GM12892 (cell line): ENCODE measurements around the gene ARID1B.

Experiments used
- POLR2A ChIP-seq: IDR thresholded peaks from 2 replicates; pipeline ENCODE4 v1.6.1; 2011; ENCODE audit warnings: low read depth, low read length, control low read depth
- POLR2AphosphoS5 ChIP-seq: IDR thresholded peaks from 2 replicates; pipeline ENCODE4 v1.6.1; 2011; ENCODE audit warnings: low read depth, low read length, control low read depth
- TAF1 ChIP-seq: IDR thresholded peaks from 2 replicates; pipeline ENCODE4 v1.6.1; 2011; ENCODE audit warnings: low read depth, mild to moderate bottlenecking, control low read depth, low read length, borderline replicate concordance

DNA sequence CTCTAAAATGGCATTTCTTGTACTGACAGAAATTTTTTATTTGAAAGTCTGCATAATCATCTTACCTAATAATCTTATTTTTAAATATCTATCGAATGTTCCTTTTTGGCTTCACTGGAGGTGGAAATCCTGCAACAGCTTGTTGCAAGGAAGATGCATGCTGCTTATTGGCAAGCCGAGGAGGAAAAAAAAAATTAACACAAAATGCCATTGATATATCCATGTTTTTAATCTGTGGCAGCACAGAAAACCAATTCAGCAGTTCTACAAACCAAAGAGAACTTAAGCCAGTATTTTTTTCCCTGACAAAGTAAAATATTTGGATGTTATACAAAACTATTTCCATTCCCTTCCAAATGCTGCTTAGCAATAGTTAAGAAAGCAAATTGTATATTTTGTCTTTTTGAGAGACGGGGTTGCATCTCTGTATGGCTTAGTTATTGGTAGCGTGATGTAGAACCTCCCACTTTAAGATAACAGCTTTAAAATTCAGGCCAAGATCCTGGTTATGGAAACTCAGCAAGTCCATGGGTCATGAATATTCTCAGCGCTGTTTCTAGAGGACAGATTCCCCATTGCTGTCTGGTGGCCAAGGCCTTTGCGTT, 314.8 kb downstream of the ARID1B start:
- TF ChIP-seq POLR2A = no peak
- no peak for TF ChIP-seq POLR2AphosphoS5
- TF ChIP-seq TAF1 = no peak
